Breast epithelium (tissue), 3 donors: Measurements from ENCODE around the gene GRM4.

Source experiments
- CTCF ChIP-seq, 3 donors: fragments of 450-650 bp; IDR thresholded peaks; one replicate each; pipeline ENCODE4 v1.5.1; 2016 to 2017; ENCODE audit warnings: antibody characterized with exemption in 3 of 3, mild to moderate bottlenecking in 3 of 3, moderate library complexity in 3 of 3
- POLR2A ChIP-seq: fragments of 450-650 bp; IDR thresholded peaks from one replicate; pipeline ENCODE4 v1.6.1; 2016; ENCODE audit warnings: antibody characterized with exemption, mild to moderate bottlenecking, moderate library complexity
- POLR2AphosphoS5 ChIP-seq, 3 donors: sonication (generic); formaldehyde crosslinking; IDR thresholded peaks; one replicate each; pipeline ENCODE4 v1.6.1; 2017; ENCODE audit warnings: antibody characterized with exemption in 3 of 3

GRCh38 chr6:34051331-34051919 lies 94.5 kb downstream of the GRM4 start:
- TF ChIP-seq CTCF (IDR thresholded peaks at IDR 0.05) (no peak), POLR2AphosphoS5 (IDR thresholded peaks at IDR 0.05) (no peak), POLR2A (no peak)
